IMR-90 (cell line): Measurements from ENCODE around the gene RAB1B. TPM values are rescaled to one million over a fixed set of nuclear protein-coding genes. Genes with fewer than 3 reads are reported as not detected.

Source experiments
- ATAC-seq: fragments of 200-7000 bp; cut with Tn5 transposase; 2 replicates; pipeline ENCODE4 v1.9.1; 2020; ENCODE audit warnings: low read depth, mild to moderate bottlenecking, moderate library complexity
- BruUV-seq: library from RNA; stranded (reverse); fragments of 400-500 nt; replicated peaks from 2 replicates; lab custom pipeline; 2021; lab: Mats Ljungman, UMichigan
- CTCF ChIA-PET: fragments of 300-600 bp; formaldehyde crosslinking; extraction: SDS; loops from one replicate; lab custom pipeline; 2021; ENCODE audit warnings: antibody characterized with exemption; lab: Yijun Ruan, JAX
- POLR2A ChIA-PET: fragments of 300-600 bp; sonication (Branson Sonifier 250); formaldehyde crosslinking; loops from one replicate; lab custom pipeline; 2022; ENCODE audit warnings: antibody characterized with exemption; ENCODE audit not compliant: unreplicated experiment; lab: Charles Lee
- DNase-seq: peaks from one replicate; pipeline ENCODE4 v3.0.0; 2013
- H2AFZ ChIP-seq: replicated peaks from 2 replicates; pipeline ENCODE3; 2013; ENCODE audit warnings: low read length, mild to moderate bottlenecking; ENCODE audit not compliant: poor library complexity
- H2AK5ac ChIP-seq: 2 replicates; pipeline ENCODE4 v1.6.1; 2013; ENCODE audit warnings: low read depth, low read length, inconsistent platforms
- H2AK9ac ChIP-seq: replicated peaks from 2 replicates; pipeline ENCODE3; 2013; ENCODE audit warnings: mild to moderate bottlenecking, low read depth, low read length, moderate library complexity; ENCODE audit not compliant: poor library complexity
- H2BK120ac ChIP-seq: 2 replicates; pipeline ENCODE4 v1.6.1; 2013; ENCODE audit warnings: low read depth, low read length, inconsistent platforms
- H2BK15ac ChIP-seq: 3 replicates; pipeline ENCODE4 v1.6.1; 2013; ENCODE audit warnings: low read depth, low read length, inconsistent platforms
- H2BK20ac ChIP-seq: 2 replicates; pipeline ENCODE4 v1.6.1; 2013; ENCODE audit warnings: low read depth, mild to moderate bottlenecking, inconsistent platforms, low read length, moderate library complexity
- H2BK5ac ChIP-seq: 2 replicates; pipeline ENCODE4 v1.6.1; 2013; ENCODE audit warnings: mild to moderate bottlenecking, low read depth, low read length, inconsistent platforms; ENCODE audit not compliant: poor library complexity, severe bottlenecking
- H3K14ac ChIP-seq: replicated peaks from 2 replicates; pipeline ENCODE4 v1.6.1; 2013; ENCODE audit warnings: low read depth, low read length, inconsistent platforms
- H3K18ac ChIP-seq: 2 replicates; pipeline ENCODE4 v1.6.1; 2013; ENCODE audit warnings: low read depth, low read length, control low read depth
- H3K23ac ChIP-seq: 2 replicates; pipeline ENCODE4 v1.6.1; 2013; ENCODE audit warnings: low read depth, low read length, inconsistent platforms
- H3K27ac ChIP-seq: 2 replicates; pipeline ENCODE4 v1.5.1; 2013; ENCODE audit warnings: mild to moderate bottlenecking, control low read depth, low read length; ENCODE audit not compliant: insufficient read depth
- H3K27me3 ChIP-seq: 2 replicates; pipeline ENCODE4 v1.6.1; 2013; ENCODE audit warnings: low read length; ENCODE audit not compliant: control insufficient read depth, insufficient read depth
- H3K36me3 ChIP-seq: 2 replicates; pipeline ENCODE4 v1.6.1; 2013; ENCODE audit warnings: low read length, mixed read lengths; ENCODE audit not compliant: control insufficient read depth, insufficient read depth
- H3K4ac ChIP-seq: 2 replicates; pipeline ENCODE4 v1.6.1; 2013; ENCODE audit warnings: low read depth, low read length, inconsistent platforms
- H3K4me1 ChIP-seq: 2 replicates; pipeline ENCODE4 v1.6.1; 2013; ENCODE audit warnings: low read length, mixed read lengths; ENCODE audit not compliant: control insufficient read depth, insufficient read depth
- H3K4me2 ChIP-seq: 2 replicates; pipeline ENCODE4 v1.6.1; 2013; ENCODE audit warnings: low read depth, mild to moderate bottlenecking, control low read depth, low read length, moderate library complexity
- H3K4me3 ChIP-seq: 2 replicates; pipeline ENCODE4 v1.5.1; 2013; ENCODE audit warnings: low read depth, mild to moderate bottlenecking, control low read depth, low read length, moderate library complexity; ENCODE audit not compliant: insufficient read depth
- H3K56ac ChIP-seq: 2 replicates; pipeline ENCODE4 v1.6.1; 2013; ENCODE audit warnings: low read length, inconsistent platforms; ENCODE audit not compliant: insufficient read depth; ENCODE audit errors: extremely low read depth
- H3K79me1 ChIP-seq, 2 experiments: 2 replicates each; pipeline ENCODE4 v1.6.1; 2013; ENCODE audit warnings: low read length in 2 of 2, inconsistent platforms in 1 of 2, low read depth in 1 of 2
- H3K9ac ChIP-seq: 2 replicates; pipeline ENCODE4 v1.6.1; 2013; ENCODE audit warnings: low read depth, low read length, control low read depth
- H3K9me1 ChIP-seq: 2 replicates; pipeline ENCODE4 v1.6.1; 2013; ENCODE audit warnings: low read length, inconsistent platforms; ENCODE audit not compliant: insufficient read depth
- H3K9me3 ChIP-seq: 2 replicates; pipeline ENCODE4 v1.6.1; 2013; ENCODE audit warnings: low read length; ENCODE audit not compliant: control insufficient read depth, insufficient read depth
- H4K20me1 ChIP-seq: 2 replicates; pipeline ENCODE4 v1.6.1; 2013; ENCODE audit warnings: low read length, inconsistent platforms; ENCODE audit not compliant: insufficient read depth
- H4K5ac ChIP-seq: 2 replicates; pipeline ENCODE4 v1.6.1; 2013; ENCODE audit warnings: mild to moderate bottlenecking, low read depth, low read length, control low read depth
- H4K8ac ChIP-seq, 2 experiments: 2 replicates each; pipeline ENCODE4 v1.6.1; 2013; ENCODE audit warnings: low read depth in 2 of 2, low read length in 2 of 2, control low read depth in 1 of 2, inconsistent platforms in 1 of 2
- H4K91ac ChIP-seq: 2 replicates; pipeline ENCODE4 v1.6.1; 2013; ENCODE audit warnings: low read depth, low read length, inconsistent platforms; ENCODE audit not compliant: insufficient read depth
- CTCF ChIP-seq: conservative IDR thresholded peaks from 2 replicates; pipeline ENCODE4 v1.5.1; 2012; ENCODE audit warnings: mild to moderate bottlenecking, low read depth, low read length, improper control_type of control experiment
- SMC3 ChIP-seq: fragments of 150-350 bp; IDR thresholded peaks from 2 replicates; pipeline ENCODE4 v1.6.1; 2016; ENCODE audit warnings: low read depth, mild to moderate bottlenecking, antibody characterized with exemption, low read length, moderate library complexity
- WGBS, 2 experiments: methylation state at CpG; one replicate each; pipeline versions ENCODE4 v1.1.5 to v1.1.7; 2013; ENCODE audit warnings: missing lambda C conversion rate in 2 of 2; ENCODE audit not compliant: insufficient read length in 1 of 2; ENCODE audit errors: extremely low coverage in 2 of 2; 5-methylcytosine and 5-hydroxymethylcytosine counted together
- dilution Hi-C: fragments of 300-500 bp; cut with HindIII; formaldehyde crosslinking; loops from one replicate; pipeline ENCODE4 v1.14.3; 2018; ENCODE audit warnings: low sequenced_read_pairs; ENCODE audit not compliant: unreplicated experiment
- in situ Hi-C: fragments of 300-500 bp; cut with MboI; formaldehyde crosslinking; loops from 3 replicates; pipeline ENCODE4 v1.14.3; 2019; ENCODE audit warnings: low sequenced_read_pairs, inconsistent platforms, mixed read lengths
- intact Hi-C: fragments of 100-400 bp; cut with micrococcal nuclease; formaldehyde crosslinking; loops from 2 replicates; pipeline ENCODE4 v1.10.0; 2022
- polyA plus RNA-seq, 3 experiments: library from polyadenylated mRNA; depleted of rRNA; stranded (reverse); fragments of >200 nt; gene quantifications; 2 replicates each; pipeline ENCODE4 v1.2.3, GENCODE V29; 2012; ENCODE audit warnings: low replicate concordance in 1 of 3
- total RNA-seq: library from RNA; depleted of rRNA; stranded (reverse); fragments of >200 nt; gene quantifications from 2 replicates; pipeline ENCODE4 v1.2.3, GENCODE V29; 2012

The RAB1B gene
- total and polyA plus RNA-seq, 2 of the 4 experiments (the other 2 are of a cell fraction) = 83.7 to 248 TPM

DNA sequence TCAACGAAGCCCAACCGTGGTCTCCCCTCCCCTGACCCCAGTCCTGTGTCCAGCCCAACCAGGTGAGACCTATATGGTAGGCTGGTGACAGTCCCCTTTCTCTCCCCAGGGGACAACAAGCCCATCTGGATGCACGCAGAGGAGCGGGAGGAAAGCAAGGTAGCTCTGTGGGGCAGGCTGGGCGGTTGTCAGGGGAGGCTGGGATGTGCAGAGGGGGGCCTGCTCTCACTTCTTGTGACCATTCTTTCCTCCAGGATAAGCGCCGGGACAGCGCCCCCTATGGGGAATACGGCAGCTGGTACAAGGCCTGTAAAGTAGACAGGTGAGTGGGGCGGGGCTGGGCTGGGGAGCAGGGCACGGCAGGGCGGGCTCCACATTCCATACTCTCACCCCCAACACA is 3.5 kb upstream of the RAB1B start:
- Histone ChIP-seq H3K4me3 (no peak overlapping the region), H4K91ac (no peak overlapping the region), H4K20me1 (peaks cover 19% of the 10 kb centered on the region; the same call in 1 of the 2 replicates), H2BK20ac (no peak overlapping the region), H3K14ac (no peak overlapping the region), H3K4me2 (no peak overlapping the region), H3K36me3 (peaks cover 43% of the 10 kb centered on the region), H4K5ac (no peak overlapping the region), H3K4ac (no peak overlapping the region), H2BK5ac (no peak overlapping the region), H3K79me1 (peaks cover 5 to 44% of the 10 kb centered on the region in 2 experiments; a peak in 3 of 4 replicates), H3K23ac (no peak overlapping the region), H3K27ac (no peak overlapping the region), H3K18ac (no peak overlapping the region), H4K8ac (no peak overlapping the region), H2AK9ac (no peak overlapping the region), H3K56ac (no peak overlapping the region), H2BK15ac (no peak overlapping the region), H3K4me1 (peaks cover 4% of the 10 kb centered on the region; the same call in 1 of the 2 replicates), H3K9me3 (no peaks in the 10 kb centered on the region), H3K9me1 (no peaks in the 10 kb centered on the region; the same call in 1 of the 2 replicates), H2BK120ac (no peak overlapping the region), H2AK5ac (no peak overlapping the region), H3K27me3 (no peaks in the 10 kb centered on the region), H3K9ac (no peak overlapping the region), H2AFZ (no peak overlapping the region)
- intact Hi-C loops = no loop called here
- ChIA-PET POLR2A (no interaction called here), CTCF (no interaction called here)
- TF ChIP-seq CTCF (peak; percentile 37), SMC3 (no peak)
- dilution Hi-C loops = no loop called here
- DNase-seq (no peak), ATAC-seq (no peak)
- in situ Hi-C loops = no loop called here
- no TSS peak for BruUV-seq
- no CpG with 5 or more reads among the region's 12 CpGs for WGBS, 2 experiments
